ENCODE data around the gene RNF224.

Gene RNF224

DNA sequence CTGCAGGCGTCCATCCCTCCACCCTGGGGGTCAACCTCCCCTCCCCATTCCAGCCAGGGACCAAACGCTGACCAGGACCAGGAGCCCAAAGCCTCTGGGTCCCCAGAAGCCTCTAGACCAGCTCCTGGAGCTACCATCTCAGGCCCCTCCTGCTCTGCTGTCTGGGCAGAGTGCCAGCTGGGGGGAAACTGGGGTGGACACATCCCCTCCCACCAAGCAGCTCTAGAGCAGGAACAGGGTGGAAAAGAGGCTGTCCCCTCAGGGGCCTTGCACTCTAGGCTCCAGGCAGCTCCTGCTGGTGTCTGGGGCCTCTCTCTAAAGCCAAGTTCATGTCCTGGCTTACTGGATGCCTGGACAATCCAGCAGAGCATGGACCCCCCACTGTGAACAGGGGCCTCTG is 34.4 kb upstream of the RNF224 start:
- DNase-seq = no peak

DNA sequence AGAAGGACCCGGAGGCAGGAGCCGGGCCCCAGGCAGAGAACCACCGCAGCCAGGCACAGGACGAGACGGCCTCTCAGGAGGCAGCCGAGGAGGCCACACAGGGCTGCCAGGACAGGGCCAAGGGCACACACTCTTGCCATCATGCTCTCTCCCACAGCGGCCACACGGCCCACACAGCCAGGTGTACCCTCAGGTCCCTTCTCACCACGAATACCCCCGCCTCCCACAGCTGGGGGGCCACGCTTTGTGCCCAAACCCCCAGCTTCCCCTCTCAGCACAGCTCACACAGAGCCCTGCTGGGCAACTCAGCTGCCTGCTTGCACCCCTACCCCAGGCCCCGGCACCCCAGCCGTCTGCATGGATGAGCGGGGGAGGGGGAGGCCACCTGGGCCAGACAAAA is 33.5 kb upstream of the RNF224 start:
- DNase-seq = no peak

DNA sequence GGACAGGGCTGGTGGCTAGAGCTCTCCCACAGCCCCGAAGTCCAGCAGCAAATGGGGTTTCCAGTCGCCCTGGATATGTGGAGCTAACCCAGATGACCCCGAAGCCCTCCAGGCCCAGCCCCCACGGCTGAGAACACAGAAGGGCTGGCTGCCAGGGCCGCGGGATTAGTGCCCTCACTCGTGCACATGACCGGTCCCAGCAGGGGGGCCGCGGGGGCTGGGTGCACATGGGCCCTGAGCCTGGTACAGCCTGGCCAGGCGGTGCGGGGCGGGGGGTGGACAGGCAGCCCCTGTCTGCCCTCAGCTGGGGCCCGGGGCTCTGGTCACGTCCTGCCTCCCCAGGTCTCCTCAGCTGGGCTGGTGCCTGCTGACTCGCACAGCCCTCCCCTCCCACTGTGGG is 32.9 kb upstream of the RNF224 start:
- DNase-seq = no peak

GRCh38 chr9:137194909-137195308 is 32.4 kb upstream of the RNF224 start:
- no peak for DNase-seq

DNA sequence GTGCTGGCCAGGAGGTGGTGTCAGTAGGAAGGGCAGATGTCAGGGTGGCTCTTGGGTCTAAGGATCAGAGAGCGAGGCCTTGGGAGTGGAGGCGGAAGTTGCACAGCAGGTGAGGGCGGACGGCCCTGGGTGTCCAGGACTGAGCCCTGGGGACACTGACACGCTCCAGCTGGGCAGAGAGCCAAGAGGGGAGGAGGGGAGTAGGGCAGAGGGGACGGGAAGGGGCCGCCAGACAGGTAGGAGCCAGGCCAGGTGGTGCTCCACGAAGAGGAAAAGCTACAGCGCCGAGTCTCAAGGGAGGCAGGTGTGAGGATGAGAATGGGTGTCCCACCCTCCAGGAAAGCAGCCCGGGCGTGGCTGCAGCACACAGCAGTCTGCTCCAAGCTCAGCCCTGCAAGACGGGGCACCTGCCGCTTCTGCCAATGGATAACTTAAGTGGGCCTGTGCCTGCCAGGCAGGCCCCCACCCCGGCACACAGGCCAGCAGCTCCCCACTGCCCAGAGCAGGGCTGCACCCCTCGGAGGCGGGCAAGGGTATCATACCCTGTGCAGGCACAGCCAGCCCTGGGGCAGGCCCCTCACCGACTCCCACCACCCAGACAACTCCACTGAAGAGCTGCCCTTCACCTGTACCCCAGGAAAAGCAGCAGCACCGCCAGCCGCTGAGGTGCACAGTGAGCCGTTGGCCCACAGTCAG is 31.6 kb upstream of the RNF224 start:
- DNase-seq = no peak

- no peak for DNase-seq
Measured at GRCh38 chr9:137198051-137198901, 29.0 kb upstream of the RNF224 start.

DNA sequence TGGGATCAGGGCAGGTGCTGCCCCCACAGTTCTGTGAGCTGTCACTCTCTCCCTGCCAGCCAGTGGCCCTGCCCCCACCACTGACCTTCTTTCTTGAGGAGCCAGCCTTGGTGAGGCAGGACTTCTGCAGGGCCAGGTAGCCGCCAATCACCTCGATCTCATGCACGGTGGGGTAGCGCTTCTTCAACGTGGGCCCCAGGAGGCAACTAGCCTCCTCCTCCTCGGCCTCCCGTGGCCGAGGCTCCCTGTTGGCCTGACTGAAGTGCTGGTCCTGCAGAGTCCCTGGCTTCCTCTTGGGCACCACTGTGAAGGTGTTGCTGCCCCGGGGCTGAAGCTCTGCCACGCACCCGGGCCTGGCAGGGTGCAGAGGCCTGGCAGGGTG is 28.4 kb upstream of the RNF224 start:
- DNase-seq = no peak

DNA sequence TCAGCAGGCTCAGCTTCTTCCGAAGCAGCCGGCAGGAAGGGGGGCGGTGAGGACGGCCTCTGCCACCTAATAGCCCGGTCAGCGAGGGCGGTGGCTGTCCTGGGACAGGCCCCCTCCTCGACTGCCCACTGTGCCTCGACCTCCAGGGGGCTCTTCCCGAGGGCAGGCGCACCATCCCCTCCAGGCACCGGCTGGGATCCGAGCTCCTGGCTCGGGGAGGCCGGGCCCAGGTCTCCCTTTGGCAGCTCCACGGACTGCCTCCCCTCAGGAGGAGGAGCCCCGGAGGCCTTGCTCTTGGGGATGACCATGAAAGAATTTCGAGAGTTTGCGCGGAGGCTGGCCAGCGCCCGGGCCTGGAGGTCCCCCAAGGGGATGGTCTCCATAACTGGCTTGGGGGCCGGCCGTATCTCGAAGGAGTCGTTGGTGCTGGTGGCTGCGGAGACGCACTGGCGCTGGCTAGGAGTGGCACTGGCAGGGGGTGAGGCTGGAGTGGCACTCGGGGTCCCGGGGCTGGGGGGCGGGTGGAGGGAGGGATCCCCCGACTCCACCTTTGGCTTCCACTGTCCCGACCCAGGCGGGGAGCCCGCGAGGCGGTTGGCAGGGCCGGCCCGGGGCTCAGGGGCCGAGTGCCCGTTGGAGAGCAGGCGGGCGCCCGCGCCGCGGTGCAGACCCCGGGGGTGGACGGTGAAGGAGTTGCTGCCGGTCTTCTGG is 27.7 kb upstream of the RNF224 start:
- no peak for DNase-seq

- peak; percentile 98 for DNase-seq
Measured at GRCh38 chr9:137200311-137201204, 26.7 kb upstream of the RNF224 start, which contains the start of gene TPRN. TSS of gene TPRN (minus strand) at chr9:137200741. CDS start at chr9:137200711, 30 bp downstream.

DNA sequence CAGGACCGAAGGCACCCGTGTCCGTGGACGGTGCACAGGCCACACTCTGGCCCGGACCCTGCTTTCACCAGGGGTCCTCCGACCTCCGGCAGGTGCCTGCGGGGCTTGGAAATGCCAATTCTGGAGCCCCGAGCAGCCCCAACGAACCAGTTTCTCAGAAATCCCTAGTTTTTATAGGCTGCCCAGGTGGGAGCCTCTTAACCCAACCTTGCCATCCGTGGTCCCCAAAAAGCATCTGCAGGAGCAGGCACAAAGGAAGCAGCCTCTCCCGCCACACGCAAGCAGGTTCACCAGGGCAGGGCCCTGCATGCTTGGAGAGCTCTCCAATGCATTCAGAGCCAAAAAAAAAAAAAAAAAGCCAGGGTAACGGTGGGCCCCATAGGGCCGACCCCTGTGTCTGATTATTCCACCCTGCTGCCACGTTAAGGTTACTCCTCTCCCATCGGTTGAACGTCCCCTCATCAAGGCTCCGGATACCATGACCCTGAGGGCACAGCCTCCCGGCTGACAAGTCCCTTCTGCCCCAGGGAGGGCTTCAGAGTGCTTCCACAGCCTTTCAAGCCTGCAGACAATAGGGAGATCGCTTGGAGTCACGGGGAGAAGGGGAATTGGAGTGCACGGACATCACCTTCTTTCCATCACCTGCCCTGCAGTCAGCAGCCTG is 26.0 kb upstream of the RNF224 start:
- DNase-seq = no peak

DNA sequence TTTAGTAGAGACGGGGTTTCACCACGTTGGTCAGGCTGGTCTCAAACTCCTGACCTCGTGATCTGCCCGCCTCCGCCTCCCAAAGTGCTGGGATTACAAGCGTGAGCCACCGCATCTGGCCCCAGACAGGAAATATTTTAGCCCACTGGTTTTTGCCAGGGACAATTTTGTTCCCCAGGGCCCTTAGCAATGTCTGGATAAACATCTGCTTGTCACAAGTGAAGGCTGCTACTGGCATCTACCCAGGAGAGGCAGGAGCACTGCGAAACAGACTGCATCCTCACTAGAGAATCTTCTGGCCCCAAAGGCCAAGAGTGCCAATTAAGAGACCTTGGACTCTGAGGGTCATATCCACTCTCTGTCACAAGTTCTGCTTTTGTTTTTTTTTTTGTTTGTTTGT is 24.3 kb upstream of the RNF224 start:
- DNase-seq = no peak

DNA sequence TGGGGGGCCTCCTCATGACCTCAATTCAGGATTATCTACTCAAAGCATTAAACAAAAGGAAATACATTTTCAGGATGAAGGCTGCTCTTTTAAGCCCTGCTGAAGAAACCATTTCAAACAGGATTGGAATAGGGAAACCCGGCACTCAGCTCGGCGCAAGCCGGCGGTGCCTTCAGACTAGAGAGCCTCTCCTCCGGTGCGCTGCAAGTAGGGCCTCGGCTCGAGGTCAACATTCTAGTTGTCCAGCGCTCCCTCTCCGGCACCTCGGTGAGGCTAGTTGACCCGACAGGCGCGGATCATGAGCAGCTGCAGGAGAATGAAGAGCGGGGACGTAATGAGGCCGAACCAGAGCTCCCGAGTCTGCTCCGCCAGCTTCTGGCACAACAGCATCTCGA is 22.6 kb upstream of the RNF224 start:
- no peak for DNase-seq

DNA sequence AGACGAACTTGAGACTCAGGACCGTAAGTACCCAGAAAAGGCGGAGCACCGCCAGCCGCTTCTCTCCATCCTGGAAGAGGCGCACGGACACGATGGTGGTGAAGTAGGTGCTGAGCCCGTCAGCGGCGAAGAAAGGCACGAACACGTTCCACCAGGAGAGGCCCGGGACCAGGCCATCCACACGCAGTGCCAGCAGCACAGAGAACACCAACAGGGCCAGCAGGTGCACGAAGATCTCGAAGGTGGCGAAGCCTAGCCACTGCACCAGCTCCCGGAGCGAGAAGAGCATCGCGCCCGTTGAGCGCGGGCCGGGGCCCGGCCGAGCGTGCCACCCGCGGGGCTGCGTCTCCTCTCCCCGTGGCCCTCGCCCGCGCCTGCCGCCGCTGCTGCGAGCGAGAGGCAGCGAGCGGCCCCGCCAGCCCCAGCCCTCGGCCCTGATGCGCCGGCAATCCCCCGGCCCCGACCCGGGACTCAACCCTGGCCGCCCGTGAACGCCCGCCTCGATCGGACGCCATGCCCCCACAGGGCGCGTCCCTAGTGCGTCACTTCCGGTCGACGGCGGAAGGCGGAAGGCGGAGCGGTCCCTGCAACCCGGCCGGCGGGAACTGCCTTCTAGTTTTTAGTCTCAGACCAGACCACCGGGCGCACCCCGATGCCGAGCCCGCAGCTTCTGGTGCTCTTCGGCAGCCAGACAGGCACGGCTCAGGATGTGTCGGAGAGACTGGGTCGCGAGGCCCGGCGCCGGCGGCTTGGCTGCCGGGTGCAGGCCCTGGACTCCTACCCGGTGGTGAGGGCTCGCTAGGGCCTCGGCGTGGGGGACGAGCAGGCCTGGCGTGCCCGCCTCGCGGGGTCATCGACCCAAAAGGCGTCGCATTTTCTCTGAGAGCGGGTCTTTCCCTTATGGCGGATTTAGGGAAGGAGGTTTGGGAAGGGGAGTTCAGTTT is 21.9 kb upstream of the RNF224 start, which contains the start of the genes NDOR1 and TMEM203:
NDOR1 (plus strand) TSS at position 575 of the 944 bp plus-strand sequence; CDS start at position 653, 78 bp downstream.
TMEM203 (minus strand) TSS at position 523 of the 944 bp plus-strand sequence; CDS start at position 289, 234 bp downstream.
- peak; percentile 92 for DNase-seq

DNA sequence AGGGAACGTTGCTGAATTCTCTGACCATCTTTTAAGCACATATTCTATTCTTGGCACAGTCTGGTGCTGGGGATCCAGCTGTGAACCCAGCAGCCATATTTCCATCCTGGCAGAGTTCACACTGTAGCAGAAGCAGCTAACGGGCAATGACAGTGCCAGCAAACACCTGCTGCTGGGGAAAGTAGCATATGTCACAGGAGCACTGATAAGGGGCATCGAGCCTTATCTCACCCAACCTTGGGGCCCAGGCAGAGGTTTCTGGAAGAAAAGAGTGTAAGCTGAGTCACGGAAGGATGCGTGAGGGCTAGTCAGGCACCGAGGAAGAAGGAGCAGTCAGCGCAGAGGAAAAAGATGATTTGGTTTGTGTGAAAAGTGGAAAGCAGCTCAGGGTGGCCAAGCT is 20.7 kb upstream of the RNF224 start:
- DNase-seq = no peak

DNA sequence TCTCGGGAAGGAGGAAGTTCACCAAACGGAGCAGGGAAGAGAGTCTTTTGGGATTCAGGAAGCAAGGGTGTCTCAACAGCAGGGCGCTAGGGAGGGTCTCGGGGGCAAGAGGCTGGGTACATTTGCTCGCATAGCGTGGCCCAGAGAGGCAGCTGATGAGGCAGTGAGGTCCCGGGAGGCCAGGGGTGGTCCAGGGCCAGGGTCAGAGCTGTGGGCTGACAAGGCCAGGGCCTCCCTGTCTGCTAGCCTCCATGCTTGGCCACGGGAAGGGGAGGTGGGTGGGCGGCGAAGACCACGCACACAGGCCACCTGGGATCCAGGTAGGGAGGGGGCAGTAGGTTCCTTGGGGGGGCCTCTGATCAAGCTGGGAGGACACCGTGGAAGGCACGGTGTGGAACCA is 15.8 kb upstream of the RNF224 start:
- DNase-seq = no peak

- no peak for DNase-seq
Measured at GRCh38 chr9:137212520-137212919, 14.8 kb upstream of the RNF224 start.

DNA sequence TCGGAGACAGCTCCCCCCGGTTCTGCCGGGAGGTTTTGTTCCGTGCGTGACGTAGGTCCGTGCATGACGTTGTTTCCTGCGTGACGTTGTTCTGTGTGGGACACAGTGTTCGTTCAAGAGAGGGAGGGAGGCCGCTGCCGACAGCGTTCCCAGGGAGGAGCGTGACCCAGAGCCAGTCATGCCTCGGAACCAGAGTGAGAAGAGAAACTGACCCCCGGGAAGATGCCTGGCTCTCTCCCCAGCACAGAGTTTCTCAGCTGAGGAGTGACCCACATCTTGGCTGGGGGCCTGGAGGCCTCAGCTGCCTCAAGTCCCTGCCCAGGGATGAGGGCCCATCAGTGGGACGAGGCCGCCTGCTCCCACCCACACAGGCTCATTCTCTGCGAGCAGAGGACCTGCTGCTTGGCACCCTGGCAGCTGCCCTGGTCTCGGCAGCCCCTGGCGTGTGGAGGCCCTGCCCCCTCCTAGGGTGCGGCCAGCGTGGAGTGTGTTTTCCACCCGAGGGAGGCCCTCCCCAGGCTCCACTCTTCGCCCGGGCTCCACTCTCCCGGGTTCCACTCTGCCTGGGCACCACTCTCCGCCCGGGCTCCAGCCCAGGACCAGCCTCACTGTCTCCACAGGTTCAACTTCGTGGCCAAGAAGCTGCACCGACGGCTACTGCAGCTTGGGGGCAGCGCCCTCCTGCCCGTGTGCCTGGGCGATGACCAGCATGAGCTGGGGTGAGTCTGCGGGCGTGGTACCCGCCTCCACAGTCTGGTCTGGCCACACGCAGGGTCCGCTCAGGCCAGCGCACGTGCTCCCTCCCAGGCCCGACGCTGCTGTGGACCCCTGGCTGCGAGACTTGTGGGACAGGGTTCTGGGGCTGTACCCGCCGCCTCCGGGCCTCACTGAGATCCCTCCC is 13.9 kb upstream of the RNF224 start:
- no peak for DNase-seq

DNA sequence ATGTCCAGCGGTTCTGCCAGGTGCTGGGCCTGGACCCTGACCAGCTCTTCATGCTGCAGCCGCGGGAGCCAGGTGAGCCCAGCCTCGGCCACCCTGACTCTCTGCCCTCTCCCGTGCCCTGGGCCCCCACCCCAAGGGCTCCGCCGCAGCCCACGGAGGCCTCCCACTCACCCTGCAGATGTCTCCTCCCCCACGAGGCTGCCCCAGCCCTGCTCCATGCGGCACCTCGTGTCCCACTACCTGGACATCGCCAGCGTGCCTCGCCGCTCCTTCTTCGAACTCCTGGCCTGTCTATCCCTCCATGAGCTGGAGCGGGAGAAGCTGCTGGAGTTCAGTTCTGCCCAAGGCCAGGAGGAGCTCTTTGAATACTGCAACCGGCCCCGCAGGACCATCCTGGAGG is 12.7 kb upstream of the RNF224 start:
- no peak for DNase-seq

DNA sequence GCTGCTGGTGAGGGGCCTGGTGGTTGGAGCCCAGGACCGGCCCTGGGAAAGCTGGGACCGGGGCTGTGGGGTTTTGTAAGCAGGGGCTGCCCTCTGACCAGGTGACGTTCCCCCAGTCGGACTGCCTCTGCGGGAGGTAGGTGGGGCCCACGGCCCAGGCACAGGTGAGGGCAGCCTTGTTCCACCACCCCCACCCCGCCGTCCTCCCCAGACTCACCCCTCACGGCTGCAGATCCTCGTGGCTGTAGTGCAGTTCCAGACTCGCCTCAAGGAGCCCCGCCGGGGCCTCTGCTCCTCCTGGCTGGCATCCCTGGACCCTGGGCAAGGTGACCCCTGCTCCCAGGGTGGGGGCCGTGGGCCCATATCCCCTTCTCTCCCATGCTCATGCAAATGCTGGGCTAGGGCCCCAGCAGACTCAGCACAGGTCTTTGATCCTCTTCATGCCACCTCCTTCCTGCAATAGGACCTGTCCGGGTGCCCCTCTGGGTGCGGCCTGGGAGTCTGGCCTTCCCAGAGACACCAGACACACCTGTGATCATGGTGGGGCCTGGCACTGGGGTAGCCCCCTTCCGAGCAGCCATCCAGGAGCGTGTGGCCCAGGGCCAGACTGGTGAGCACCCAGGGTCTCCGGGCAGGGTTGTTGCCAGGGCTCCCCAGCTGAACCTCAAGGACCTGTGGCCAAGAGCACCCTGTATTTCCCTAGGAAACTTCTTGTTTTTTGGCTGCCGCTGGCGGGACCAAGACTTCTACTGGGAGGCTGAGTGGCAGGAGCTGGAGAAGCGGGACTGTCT is 11.9 kb upstream of the RNF224 start:
- DNase-seq = no peak

Measured in activated CD4-positive, alpha-beta T cell treated with anti-CD3 and anti-CD28 coated beads, Interleukin-2, amount 50 U/mL, for 1 hour (primary cell).